GM10266 (cell line): Measurements from ENCODE around the gene BAX.

Experiments
- DNase-seq: peaks from one replicate; pipeline ENCODE4 v3.0.0; 2012; ENCODE audit errors: extremely low spot score
- CTCF ChIP-seq: IDR thresholded peaks from 2 replicates; pipeline ENCODE4 v1.5.1; 2012; ENCODE audit warnings: mild to moderate bottlenecking, low read depth; ENCODE audit not compliant: control insufficient read depth, insufficient read depth; ENCODE audit errors: missing control alignments

The BAX gene

GRCh38 chr19:48993175-48994034, 38.7 kb downstream of the BAX start, which contains the start of the genes GYS1 and RUVBL2:
Gene GYS1, minus strand, starts transcription at chr19:48993309. Its CDS starts 197 bp downstream, at chr19:48993112.
Gene RUVBL2, plus strand, starts transcription at chr19:48993887. Its CDS starts 25 bp downstream, at chr19:48993912.
- peak; percentile 96 for TF ChIP-seq CTCF
- peak; percentile 98 for DNase-seq

- DNase-seq, result no peak
- no peak for TF ChIP-seq CTCF
Observed at GRCh38 chr19:48994035-48994386, 39.3 kb downstream of the BAX start.

- no peak for DNase-seq
- peak; percentile 61 for TF ChIP-seq CTCF
Observed at GRCh38 chr19:48997972-48998371, 43.3 kb downstream of the BAX start.

- peak; percentile 59 for TF ChIP-seq CTCF
- DNase-seq, result no peak
Observed at GRCh38 chr19:48999481-49000325, 45.0 kb downstream of the BAX start.

- DNase-seq, result no peak
Observed at GRCh38 chr19:49004133-49004532, 49.5 kb downstream of the BAX start.

GRCh38 chr19:49004964-49005614, 50.4 kb downstream of the BAX start:
- TF ChIP-seq CTCF, result no peak
- DNase-seq, result no peak

More at GRCh38 chr19:49004133-49004532, 49.5 kb downstream of the BAX start:
- TF ChIP-seq CTCF, result no peak
